Activated CD4-positive, alpha-beta T cell treated with anti-CD3 and anti-CD28 coated beads, Interleukin-2, Interleukin-4, amounts not matched to agents 100 ng/mL and 50 ng/mL, durations not matched to agents 16 hours and 8 hours (primary cell): ENCODE data around the gene SPTBN1.
"Not testable (repeated sequence)": the region's sequence is repeated elsewhere in the genome, so short reads cannot be mapped to it uniquely, and the experiment has no call there.

Experiments
- DNase-seq: peaks from one replicate; pipeline ENCODE4 v3.0.0-alpha.2; 2020; ENCODE audit warnings: low spot score

SPTBN1 gene

DNA sequence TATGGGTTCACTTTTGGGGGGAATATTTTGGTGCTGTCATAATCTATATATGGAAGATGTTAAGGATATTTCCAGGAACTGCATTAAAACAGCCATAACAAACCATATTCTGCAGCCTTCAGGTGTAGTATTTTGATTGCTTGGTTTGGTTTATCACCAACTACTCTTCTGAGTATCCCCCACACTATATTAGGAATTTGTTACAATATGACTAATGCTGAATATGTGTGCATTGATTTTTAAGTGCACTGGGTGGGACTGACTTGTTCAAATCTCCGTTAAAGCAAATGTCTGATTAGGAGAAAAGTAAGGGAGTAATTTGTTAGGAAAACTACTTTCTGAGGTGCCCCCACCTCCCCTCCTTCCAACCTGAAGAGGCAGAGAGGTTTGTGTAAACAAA is 47.7 kb downstream of the SPTBN1 start:
- no peak for DNase-seq

DNA sequence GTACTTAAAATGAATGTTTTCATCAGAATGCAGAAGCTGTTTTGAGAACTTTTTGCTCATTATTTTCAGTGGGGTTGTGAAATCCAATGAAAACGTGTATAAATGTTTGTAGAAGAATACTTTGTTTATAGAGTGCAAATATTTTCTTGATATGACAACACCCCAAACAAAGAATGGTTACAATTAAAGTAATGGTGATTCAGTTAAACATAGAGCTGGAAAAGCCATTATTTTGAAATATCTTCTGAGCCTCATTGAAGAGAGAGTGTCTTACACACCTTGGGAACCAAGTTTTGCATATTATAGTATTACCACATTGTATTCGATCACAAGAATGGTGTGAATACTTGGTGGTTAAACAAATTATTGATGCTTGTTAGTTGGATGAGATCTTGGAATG is 48.7 kb downstream of the SPTBN1 start:
- no peak for DNase-seq

DNA sequence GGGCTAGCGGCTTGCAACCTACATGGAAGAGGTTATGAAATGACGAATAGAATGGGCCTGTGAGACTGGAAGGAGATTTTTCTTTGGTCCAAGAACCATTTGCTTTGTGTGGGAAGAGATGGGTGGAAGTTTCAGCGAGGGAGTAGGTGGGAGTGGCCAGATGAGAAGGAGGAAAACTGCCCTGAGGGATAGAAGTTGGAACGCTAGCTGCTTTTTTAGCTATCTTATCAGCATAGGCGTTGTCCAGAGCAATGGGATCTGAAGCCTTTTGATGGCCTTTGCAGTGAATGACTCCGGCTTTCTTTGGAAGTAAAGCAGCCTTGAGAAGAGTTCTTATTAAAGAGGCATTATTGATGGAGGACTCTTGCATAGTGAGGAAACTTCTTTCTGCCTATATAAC is 52.4 kb downstream of the SPTBN1 start:
- DNase-seq, result no peak

DNA sequence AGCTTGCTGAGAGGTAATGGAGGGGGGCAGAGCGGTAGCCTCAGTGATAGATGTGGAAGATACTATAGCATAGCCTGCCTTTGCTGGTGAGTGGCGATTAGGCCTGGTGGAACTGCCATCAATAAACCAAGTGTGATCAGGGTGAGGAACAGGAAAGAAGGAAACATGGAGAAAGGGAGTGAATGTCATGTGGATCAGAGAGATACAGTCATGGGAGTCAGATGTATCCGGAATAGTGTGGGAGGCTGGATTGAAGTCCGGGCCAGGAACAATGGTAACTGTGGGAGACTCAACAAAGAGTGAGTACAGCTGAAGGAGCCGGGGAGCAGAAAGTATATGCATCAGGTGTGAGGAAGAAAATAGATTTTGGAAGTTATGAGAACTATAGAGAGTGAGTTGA is 52.9 kb downstream of the SPTBN1 start:
- DNase-seq, result not testable (repeated sequence)

DNA sequence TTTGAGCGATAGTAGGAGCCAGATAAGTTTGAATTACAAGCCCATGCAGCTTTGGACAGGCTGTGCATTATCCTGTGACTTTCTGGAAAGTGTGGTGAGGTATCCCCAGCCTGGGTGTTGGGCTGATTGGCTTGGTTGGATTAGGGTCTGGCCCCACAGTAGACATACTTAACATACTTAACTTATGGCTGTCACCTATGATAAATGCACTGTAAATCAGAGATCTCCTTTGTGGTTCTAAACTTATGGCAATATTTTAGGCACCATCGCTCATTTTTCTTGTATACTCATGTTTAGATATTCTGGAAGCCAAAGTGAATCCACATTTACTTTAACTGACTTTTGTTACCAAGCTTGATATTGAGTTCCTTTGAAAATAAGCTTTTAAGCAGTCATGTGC is 54.8 kb downstream of the SPTBN1 start:
- DNase-seq, result no peak

DNA sequence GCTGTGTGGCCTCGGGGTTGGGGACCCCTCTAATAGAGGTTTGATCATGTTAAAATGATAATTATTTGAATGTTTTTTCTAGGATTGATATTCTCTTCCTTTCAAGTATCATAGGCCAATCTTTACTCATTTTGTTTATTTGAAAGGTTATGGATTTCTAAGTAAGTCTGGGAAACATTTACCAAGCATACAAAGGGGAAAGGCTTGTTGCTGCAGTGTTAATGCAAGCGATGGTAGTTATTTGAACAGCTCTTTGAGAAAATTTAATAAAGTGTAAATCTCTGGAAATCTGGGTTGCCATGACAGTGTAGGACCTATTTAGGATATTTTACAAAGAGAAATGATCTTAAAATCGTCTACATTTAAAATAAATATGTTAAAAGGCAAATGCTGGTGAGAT is 56.1 kb downstream of the SPTBN1 start:
- DNase-seq, result no peak

DNA sequence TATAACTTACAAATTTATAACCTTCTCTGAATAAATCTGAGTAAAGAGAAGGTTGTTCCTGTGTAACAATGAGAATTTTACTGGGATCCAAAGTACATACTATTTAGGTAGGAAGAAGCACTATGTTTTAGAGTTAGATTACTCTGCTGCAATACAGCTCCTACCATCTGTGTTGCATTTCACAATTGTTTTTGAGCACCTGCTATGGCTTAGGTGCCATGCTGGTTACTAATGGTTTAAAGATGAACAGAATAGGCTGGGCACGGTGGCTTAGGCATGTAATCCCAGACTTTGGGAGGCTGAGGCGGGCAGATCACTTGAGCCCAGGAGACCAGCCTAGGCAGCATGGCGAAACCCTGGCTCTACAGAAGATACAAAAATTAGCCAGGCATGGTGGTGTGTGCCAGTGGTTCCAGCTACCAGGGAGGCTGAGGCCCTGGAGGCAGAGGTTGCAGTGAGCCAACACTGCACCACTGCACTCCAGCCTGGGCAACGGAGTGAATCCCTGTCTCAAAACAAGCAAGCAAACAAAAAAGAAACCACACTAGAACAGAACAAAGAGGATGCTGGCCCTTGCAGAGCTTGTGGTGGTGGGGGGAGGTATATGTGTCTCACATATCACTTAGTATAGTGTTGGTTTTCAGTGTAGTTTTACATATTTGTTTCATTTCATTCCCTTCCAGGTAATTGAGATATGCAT is 56.7 kb downstream of the SPTBN1 start:
- no peak for DNase-seq

DNA sequence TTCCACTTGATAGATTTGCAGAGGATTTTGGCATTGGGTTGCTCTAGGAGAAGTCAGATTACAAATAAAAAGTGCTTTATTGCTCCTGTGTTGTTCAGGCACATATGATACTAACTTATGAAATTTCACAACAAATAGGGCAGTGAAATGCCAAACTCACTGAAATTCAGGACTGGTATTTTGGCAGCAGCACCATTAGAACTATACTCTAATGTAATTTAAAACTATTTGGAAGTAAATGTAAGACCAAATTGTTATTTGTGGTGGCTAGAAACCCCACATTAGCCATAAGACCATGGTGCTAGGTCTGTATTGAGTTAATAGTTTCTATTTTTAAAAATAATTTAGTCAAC is 57.2 kb downstream of the SPTBN1 start:
- DNase-seq, result no peak

DNA sequence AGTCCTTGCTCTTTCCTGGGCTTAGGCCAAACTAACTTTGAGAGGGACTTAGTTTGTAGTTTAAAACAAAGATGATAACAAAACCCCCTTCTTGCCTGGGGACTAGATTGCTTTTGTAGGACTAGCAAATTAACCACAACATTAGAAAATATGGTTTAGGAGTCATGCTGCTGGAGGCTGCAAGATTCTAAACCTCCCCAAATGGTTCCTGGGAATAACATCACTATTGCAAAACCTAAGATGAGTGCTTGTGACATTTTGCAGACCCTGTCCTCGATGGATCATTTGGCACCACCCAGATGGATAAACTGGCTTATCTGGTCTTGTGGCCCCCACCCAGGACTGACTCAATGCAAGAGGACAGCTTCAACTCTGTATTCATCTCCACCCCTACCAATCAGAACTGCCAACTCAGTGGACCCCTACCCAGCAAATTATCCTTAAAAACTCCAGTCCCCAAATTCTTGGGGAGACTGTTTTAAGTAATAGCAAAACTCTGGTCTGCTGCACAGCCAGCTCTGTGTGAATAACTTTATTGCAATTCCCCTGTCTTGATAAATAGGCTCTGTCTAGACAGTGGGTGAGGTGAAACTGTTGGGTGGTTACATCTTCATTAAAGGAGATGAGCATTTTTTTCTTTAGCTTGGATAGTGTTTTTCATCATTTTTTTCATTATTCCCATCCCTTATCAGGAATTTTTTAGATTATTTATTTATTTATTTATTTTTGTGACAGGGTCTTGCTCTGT is 58.9 kb downstream of the SPTBN1 start:
- DNase-seq, result no peak

DNA sequence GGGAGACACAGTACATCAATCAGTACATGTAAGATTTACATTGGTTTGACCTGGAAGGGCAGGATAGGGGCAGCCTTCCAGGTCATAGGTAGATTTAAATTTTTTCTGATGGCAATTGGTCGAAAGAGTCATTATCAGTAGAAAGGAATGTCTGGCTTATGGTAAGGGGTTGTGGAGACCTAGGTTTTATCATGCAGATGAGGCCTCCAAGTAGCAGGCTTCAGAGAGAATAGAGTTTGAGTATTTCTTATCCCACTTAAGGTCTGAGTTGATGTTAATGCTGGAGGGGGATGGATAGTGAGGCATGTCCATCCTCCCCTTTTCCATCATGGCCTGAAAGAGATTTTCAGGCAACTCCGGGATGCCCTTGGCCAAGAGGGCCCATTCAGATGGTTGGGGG is 60.7 kb downstream of the SPTBN1 start:
- DNase-seq, result no peak

DNA sequence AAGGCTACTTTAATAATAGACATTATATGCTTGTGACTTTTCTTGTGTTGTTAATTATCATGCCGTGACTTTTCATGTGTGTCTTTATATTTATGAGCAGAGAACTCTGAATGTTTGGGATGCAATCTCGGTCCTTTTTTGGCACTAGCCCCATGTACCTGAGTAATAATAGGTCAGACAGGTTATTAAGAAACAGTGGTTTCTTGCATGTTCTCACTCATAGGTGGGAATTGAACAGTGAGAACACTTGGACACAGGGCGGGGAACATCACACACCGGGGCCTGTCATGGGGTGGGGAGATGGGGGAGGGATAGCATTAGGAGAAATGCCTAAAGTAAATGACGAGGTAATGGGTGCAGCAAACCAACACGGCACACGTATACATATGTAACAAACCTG is 61.9 kb downstream of the SPTBN1 start:
- not testable (repeated sequence) for DNase-seq

DNA sequence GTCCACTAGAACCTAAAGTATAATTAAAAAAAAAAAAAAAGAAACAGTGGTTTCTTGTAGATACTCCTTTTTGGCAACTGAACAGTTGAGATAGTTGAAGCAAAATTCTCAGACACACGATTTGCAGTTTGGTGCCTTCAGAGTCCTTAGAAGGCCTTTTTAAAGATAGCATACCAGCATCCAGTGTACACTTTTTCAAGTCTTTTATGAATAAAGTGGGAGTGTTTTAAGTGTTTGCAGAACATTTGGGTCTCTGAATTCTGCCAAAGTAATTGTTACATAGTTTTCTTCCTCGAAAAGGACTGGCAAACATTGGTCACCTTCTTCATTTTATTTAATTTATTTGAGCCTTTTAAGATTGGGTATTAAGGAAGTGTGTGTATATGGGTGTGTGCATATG is 62.3 kb downstream of the SPTBN1 start:
- no peak for DNase-seq

DNA sequence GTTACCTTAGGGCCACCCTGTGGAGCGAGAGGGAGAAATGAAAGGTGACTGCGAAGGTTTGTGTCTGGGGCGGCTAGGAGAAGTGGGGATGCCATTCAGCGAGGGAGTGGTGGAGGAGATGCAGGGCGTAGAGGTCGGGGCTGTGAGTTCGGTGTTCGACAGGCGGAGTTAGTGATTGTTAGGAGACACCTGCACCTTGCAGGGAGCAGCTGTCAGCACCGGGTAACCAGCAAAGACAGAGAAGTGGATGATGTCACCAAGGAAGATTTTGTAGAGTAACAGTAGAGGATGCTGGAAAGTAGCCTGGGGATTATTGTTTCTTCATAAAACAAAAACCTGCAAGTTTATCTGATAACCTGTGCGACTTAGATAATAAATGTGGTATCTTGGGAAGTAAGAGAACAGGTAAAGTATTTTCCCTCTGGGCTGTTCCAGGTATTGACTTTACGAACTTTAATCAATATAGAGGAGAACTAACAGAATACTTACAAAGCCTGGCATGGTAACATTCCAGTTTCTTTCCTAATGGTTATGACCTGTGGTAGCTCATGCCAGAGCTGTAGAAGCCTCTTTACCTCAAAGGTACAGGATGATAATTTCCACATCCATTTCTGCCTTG is 63.8 kb downstream of the SPTBN1 start:
- DNase-seq, result no peak

DNA sequence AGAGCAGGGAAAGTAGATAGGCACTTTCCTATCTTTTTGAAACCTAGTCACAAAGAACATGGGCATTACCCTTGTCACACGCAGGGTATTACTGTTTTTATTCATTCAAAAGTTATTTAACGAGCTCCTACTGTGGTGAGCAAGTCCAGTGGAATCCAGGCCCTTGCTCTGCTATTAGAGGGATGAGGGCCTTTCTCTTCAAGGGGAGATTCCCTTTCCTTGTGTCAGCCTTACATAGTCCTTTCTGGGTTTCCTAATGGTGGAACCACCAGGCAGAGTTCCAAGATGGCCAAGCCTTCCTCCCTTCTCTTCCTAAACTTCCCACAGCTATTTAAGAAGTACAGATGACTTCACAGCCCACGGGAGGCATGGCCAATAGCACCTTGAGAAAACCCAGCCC is 64.6 kb downstream of the SPTBN1 start:
- no peak for DNase-seq

DNA sequence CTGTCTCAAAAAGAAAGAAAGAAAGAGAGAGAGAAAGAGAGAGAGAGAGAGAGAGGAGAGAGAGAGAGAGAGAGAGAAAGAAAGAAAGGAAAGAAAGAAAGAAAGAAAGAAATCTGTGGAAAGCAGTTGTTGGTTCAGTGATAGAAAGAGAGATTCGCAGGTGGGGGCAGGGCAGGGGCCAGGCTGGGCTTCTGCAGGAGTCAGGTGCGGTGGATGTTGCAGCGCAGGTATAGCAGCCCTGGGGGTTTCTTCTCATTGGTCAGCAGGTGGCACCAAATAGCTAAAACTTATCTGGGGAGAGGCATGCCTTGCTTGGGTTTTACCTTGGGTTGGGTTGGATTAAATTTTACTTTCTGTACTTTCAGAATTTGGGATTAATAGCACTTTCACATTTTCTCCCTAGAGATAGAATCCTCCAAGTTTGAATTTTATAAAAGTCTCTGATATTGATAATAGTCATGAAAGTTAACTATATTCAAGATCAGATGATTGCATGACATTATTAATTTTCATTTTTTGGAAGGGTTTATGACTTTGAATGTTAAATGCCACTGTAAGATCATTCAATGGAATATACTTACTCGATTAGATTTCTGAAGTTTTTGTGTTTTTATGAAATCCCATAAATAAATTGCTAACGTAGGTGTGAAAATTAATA is 66.6 kb downstream of the SPTBN1 start:
- peak; percentile 79 for DNase-seq

DNA sequence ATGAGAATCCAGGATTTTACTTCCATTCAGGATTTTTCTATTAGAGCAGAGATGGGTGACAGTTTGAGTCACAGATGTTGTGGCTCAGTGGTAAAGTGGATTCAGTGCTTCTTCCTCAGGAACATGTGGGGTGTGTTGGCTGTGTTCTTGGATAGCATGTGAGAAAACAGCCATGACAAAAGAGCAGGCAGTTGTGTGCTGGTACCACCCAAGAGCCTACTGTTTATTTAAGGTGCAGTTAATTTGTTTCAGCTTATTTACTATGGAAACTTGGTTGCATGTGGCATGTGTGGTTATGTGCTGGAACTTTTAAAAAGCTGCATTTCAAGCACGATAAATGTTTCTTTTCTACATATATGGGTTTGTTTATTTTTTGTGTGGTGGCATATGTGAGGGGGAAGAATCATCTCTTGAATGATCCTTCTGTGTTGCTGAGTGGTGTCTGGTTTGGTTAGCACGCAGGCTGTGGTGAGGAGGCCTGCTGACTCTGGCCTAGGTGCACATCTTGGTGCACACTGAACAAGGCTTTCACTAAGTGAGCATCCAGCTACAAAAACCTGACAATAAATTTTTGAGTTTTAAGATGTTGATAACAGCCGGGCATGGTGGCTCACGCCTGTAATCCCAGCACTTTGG is 67.3 kb downstream of the SPTBN1 start:
- no peak for DNase-seq

DNA sequence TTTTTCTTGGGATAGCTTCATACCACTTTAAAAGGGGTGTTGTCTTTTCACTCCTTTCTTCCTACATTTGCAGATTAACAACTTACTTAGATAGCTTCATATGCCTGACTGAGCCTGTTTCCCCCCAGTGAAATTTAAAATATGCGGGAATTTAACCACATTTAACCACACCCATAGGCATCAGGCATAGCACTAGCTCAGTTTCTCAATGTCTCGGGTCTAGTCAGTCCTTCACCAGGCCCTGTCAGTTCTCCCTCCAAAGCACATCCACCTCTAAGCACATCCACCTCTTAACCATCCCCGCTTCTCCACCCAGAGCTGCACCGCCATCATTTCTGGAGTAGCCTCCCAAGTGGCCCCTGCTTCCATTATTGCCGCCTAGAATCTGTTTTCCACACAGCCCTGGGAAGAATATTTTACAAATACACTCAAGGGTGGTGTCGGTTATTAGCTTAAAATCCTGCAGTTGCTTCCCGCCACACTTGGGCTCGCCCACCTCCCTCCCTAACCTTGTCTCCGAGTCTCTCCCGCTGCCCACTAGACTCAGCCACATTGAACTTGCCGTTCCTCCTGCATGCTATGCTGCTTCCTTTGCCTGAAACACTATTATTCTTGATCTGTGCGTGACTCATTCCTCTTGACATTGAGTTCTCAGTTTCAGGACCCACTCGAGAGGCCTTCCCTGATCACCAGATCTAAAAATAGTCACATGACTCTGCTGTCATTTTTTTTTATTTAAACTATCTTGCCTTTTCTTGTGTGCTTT is 68.3 kb downstream of the SPTBN1 start:
- DNase-seq, result peak; percentile 58

DNA sequence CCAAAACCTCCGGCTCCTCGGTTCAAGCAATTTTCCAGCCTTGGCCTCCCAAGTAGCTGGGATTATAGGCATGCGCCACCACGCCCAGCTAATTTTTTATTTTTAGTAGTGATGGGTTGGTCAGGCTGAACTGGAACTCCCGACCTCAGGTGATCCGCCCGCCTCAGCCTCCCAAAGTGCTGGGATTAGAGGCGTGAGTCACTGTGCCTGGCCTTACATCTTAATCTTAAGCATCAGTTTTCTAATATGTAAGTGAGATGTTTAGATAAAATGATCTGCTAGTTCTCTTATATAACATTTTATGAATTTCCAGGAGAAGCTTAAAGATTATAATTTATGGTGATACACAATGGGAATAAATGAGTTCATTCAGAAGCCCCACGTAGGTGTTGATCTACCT is 69.2 kb downstream of the SPTBN1 start:
- no peak for DNase-seq

DNA sequence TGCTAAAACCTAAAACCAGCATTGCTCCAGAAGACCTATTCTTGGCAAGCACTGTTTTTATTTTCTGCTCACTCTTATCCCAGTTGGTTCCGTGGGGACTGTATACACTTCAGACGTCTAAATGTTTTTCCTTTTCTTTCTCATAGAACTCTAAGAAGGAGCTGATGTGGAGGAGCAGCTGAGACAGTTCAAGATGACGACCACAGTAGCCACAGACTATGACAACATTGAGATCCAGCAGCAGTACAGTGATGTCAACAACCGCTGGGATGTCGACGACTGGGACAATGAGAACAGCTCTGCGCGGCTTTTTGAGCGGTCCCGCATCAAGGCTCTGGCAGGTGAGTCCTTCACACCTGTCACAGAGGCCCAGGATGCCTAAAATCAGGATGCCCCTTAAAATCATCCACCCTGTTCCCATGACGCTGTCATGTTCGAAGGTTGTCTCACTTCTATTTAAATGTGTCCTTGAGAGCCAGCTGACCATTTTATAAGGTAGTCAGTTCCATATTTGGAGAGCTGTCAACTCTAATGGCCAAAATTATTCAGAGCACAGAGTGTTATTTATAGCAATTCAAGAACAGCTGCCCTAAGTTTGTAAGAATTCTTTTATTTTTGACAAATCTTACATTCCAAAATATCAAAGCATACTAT is 70.2 kb downstream of the SPTBN1 start:
- DNase-seq, result no peak

DNA sequence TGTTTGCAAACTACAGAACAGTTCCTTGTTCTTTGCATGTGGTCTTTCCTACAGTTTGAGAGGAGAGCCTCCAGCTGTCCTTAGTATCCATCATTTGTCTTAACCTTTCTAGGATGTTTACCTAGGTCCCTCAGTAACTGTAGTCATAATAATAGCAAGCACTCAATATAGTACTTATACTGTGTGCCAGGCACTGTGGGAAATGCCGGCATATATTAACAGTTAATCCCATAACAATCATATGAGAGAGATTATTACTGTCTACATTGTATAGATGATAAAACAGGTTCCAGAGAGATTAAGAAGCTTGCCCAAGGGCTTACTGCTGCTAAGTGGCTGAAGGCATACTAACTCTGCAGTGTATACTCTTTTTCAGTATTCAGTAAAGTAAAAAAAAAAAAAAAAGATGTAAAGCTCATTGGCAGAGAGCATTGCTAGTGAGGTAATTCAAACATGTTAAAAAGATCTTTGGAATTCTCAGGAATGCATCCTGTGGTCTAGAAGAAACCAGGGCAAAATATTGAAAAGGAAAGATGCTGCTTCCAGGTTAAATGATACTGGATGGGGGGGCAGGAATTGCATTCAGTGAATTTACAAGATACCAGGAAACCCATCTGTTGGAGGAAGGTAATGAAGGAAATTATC is 72.3 kb downstream of the SPTBN1 start:
- no peak for DNase-seq

DNA sequence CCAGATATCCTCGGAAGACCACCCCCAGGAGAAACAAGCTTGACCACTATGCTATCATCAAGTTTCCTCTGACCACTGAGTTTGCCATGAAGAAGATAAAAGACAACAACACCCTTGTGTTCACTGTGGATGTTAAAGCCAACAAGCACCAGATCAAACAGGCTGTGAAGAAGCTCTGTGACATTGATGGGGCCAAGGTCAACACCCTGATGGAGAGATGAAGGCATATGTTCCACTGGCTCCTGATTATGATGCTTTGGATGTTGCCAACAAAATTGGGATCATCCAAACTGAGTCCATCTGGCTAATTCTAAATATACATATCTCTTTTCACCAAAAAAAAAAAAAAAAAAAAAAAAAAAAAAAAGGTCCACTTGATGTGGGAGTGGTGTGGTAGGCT is 73.4 kb downstream of the SPTBN1 start:
- DNase-seq, result not testable (repeated sequence)
